Small intestine (tissue), 7 donors: ENCODE results near the gene MAFF. TPM values are rescaled to one million over a fixed set of nuclear protein-coding genes. Genes with fewer than 3 reads are reported as not detected.

Source experiments
- DNase-seq, 2 donors: peaks; one replicate each; pipeline versions ENCODE4 v3.0.0 to v3.0.0-alpha.2; 2013
- FAIRE-seq: peaks from 2 replicates; lab custom pipeline; 2012; peaks lifted over from hg19 to GRCh38; lab: Jason Lieb, UNC
- H3K27ac ChIP-seq, 3 donors: one replicate each; pipeline ENCODE4 v1.5.1; 2013; ENCODE audit warnings: low read length in 2 of 3, mild to moderate bottlenecking in 2 of 3, control low read depth in 1 of 3, inconsistent platforms in 1 of 3, low read depth in 1 of 3, moderate library complexity in 1 of 3
- H3K27me3 ChIP-seq, 3 donors: one replicate each; pipeline ENCODE4 v1.6.1; 2013; ENCODE audit warnings: low read length in 3 of 3, inconsistent platforms in 1 of 3; ENCODE audit not compliant: control insufficient read depth in 3 of 3, insufficient read depth in 3 of 3
- H3K36me3 ChIP-seq, 3 donors: one replicate each; pipeline ENCODE4 v1.6.1; 2013; ENCODE audit warnings: low read length in 3 of 3, inconsistent platforms in 1 of 3, low read depth in 1 of 3, mild to moderate bottlenecking in 1 of 3, moderate library complexity in 1 of 3; ENCODE audit not compliant: control insufficient read depth in 3 of 3, insufficient read depth in 2 of 3
- H3K4me1 ChIP-seq, 3 donors: one replicate each; pipeline ENCODE4 v1.6.1; 2013; ENCODE audit warnings: low read length in 2 of 3, inconsistent platforms in 1 of 3, low read depth in 1 of 3, mild to moderate bottlenecking in 1 of 3, moderate library complexity in 1 of 3; ENCODE audit not compliant: control insufficient read depth in 3 of 3, insufficient read depth in 2 of 3
- H3K4me3 ChIP-seq, 3 donors: one replicate each; pipeline ENCODE4 v1.5.1; 2013; ENCODE audit warnings: low read length in 3 of 3, control low read depth in 1 of 3, inconsistent platforms in 1 of 3, low read depth in 1 of 3, mild to moderate bottlenecking in 1 of 3, moderate library complexity in 1 of 3
- H3K9me3 ChIP-seq, 2 donors: one replicate each; pipeline ENCODE4 v1.6.1; 2013; ENCODE audit warnings: low read depth in 1 of 2, low read length in 1 of 2; ENCODE audit not compliant: control insufficient read depth in 2 of 2, insufficient read depth in 1 of 2
- WGBS, 3 donors: extraction: QIAGEN DNeasy Blood & Tissue Kit; methylation state at CpG; one replicate each; pipeline ENCODE4 v1.1.7; 2013; 5-methylcytosine and 5-hydroxymethylcytosine counted together
- polyA plus RNA-seq, 4 donors: library from polyadenylated mRNA; stranded (reverse) in 3 of 4; unstranded in 1 of 4; fragments of 200-250 nt in 3 of 4; fragments of 120-200 nt in 1 of 4; gene quantifications; one replicate each; pipeline versions ENCODE4 v1.2.1 to v1.2.3, GENCODE V29; 2013
- donor health status: healthy with polysubstance abuse.
- donor health status: control.
- donor health status: control.
- donor health status: Bipolar disorder and iron deficiency.
- donor health status: healthy.

The MAFF gene
- polyA plus RNA-seq, 4 donors, result 9.6 to 26.5 (median 16.0) TPM

GRCh38 chr22:38213990-38214301 is 12.2 kb downstream of the MAFF start:
- Histone ChIP-seq H3K27me3 (no peaks in the 10 kb centered on the region), H3K36me3 (peaks cover 0 to 44% (median 0%) of the 10 kb centered on the region in 3 donors), H3K4me1 (peaks cover 3 to 26% (median 12%) of the 10 kb centered on the region in 3 donors), H3K27ac (peak overlapping the region in 1 of 3 donors; percentile 26), H3K4me3 (peak overlapping the region in 1 of 3 donors; percentile 20), H3K9me3 (no peaks in the 10 kb centered on the region)
- WGBS, 3 donors, result 31 to 49% (median 40%) methylated on average over 5 to 8 of the region's 8 CpGs
- no peak for FAIRE-seq
- peak in 1 of 2 donors; percentile 68 for DNase-seq

GRCh38 chr22:38214302-38215056 is 12.7 kb downstream of the MAFF start:
- H3K27me3 ChIP-seq, result no peaks in the 10 kb centered on the region
- FAIRE-seq, result no peak
- H3K36me3 ChIP-seq, result peaks cover 0 to 43% (median 0%) of the 10 kb centered on the region in 3 donors
- peaks cover 3 to 30% (median 14%) of the 10 kb centered on the region in 3 donors for H3K4me1 ChIP-seq
- peak overlapping the region in 2 of 3 donors; percentile 20 to 27 for H3K4me3 ChIP-seq
- WGBS, 3 donors, result 13 to 27% (median 20%) methylated on average over 52 to 81 of the region's 81 CpGs
- H3K9me3 ChIP-seq, result no peaks in the 10 kb centered on the region
- peak; percentile 77 to 82 for DNase-seq
- H3K27ac ChIP-seq, result peak overlapping the region in 2 of 3 donors; percentile 26 to 48

DNA sequence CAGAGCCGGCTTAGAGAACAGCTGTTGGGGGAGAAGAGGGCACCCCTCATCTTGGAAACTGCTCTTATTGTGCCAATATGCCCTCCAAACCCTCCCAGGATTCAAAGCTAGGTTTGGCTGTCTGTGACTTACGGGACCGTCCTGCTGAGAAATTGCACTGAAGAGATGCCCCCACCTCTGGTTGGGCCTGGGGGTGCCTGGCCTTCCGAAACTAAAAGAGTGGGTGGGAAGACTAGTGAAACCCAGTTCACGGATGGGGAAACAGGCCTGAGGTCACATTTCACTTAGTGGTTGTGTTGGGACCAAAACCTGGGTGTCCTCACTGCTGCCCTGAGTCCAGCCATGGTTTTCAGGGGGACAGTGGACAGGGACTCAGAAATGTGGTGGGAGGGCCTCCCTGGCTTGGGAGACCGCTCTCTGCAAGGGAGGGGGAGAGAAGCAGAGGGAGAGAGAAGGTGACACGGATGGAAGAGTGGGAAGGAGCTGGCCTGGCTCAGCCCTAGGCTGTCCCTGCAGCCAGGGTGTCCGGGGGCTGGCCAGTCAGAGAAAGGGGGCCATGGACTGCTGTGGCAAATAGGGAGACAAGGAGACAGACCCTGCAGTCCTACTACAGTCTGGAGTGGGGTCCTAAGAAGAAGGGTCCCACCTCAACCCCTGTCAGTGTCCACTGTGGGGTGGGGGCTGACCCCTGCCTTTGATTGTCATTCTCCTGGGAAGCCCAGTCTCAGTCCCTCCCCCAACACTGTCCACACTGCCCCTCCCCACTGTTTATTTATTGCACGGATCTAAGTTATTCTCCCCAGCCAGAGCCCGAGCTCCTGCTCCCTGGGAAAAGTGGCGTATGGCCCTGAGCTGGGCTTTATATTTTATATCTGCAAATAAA is 13.6 kb downstream of the MAFF start:
- H3K27ac ChIP-seq, result no peak overlapping the region
- H3K9me3 ChIP-seq, result no peaks in the 10 kb centered on the region
- H3K27me3 ChIP-seq, result no peaks in the 10 kb centered on the region
- DNase-seq (no peak), FAIRE-seq (no peak)
- no peak overlapping the region for H3K4me3 ChIP-seq
- H3K4me1 ChIP-seq, result peaks cover 3 to 39% (median 14%) of the 10 kb centered on the region in 3 donors
- peaks cover 0 to 46% (median 0%) of the 10 kb centered on the region in 3 donors for H3K36me3 ChIP-seq
- WGBS, 3 donors, result 84 to 90% (median 85%) methylated on average over 11 of the region's 11 CpGs

DNA sequence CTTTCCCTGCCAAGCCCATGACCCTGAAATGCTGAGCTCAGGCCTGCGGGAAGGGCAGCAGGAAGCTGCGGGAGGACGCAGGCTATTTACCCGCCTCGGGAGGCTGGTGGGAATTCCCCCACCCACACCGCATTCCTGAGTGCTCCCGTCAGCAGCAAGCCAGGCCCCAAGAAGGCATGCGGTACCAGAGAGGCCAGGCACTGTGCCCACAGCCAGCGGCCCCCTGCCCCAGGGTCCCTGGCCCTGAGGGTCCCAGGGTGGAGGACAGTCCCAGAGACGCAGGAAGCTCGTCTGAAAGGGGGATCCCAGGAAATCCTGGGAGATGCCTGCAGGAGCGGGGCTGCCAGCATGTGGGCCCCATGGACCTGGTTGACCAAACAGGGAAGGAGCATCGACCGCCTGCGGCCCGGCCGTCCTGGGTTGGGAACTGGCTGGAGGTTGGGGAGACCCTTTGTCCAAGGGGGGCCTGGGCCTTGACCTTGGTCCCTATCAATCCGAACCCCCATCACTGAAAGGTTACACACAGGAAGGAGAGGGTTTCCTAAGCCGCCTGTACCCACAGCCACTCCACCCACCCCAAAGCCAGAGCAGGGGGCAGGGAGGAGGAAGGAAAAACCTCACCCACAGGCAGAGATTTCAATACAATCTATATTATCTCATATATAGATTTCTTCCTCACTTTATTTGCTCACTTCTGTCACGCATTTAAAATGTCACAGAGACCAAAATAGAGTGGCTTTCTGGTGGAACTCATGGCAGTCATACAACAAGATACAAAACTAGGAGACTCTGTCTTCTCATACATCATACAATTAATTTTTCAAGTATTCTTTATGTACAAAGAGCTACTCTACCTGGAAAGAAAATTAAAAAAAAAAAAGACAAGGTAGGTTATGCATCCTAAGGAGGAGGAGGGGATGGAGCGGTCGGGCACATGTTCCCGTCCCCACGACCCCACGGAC is 17.1 kb downstream of the MAFF start:
- FAIRE-seq (no peak), DNase-seq (peak; percentile 84 to 93)
- Histone ChIP-seq H3K4me3 (no peak overlapping the region), H3K4me1 (peaks cover 3 to 38% (median 14%) of the 10 kb centered on the region in 3 donors), H3K27me3 (no peaks in the 10 kb centered on the region), H3K9me3 (no peaks in the 10 kb centered on the region), H3K27ac (peak overlapping the region; percentile 36 to 78 (median 74)), H3K36me3 (peaks cover 0 to 69% (median 0%) of the 10 kb centered on the region in 3 donors)
- WGBS, 3 donors, result 43 to 58% (median 48%) methylated on average over 23 to 25 of the region's 25 CpGs

DNA sequence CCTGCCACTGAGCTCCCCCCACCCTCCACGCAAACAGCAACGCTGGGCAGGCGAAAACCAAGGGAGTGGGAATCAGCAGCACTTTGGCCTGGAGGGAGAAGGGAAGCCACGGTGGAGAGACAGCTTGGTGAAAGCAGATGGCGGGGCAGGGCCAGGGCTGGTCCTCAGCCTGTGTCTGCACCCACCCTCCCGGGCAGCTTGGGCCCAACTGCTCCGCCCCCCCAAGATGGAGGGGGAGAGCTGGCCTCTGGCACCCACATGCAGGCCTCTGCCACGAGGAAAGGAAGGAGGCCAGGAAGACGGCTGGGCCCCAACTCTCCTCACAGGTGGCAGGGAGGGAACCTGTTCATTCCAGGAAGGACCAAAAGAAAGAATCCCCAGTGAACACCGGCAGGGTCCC is 17.8 kb downstream of the MAFF start:
- WGBS, 3 donors, result 58 to 73% (median 68%) methylated on average over 10 of the region's 10 CpGs
- peaks cover 0 to 76% (median 2%) of the 10 kb centered on the region in 3 donors for H3K36me3 ChIP-seq
- no peaks in the 10 kb centered on the region for H3K27me3 ChIP-seq
- H3K27ac ChIP-seq, result peak overlapping the region in 2 of 3 donors; percentile 32 to 78
- DNase-seq (peak in 1 of 2 donors; percentile 50), FAIRE-seq (no peak)
- H3K4me1 ChIP-seq, result peaks cover 3 to 33% (median 9%) of the 10 kb centered on the region in 3 donors
- no peaks in the 10 kb centered on the region for H3K9me3 ChIP-seq
- H3K4me3 ChIP-seq, result no peak overlapping the region

DNA sequence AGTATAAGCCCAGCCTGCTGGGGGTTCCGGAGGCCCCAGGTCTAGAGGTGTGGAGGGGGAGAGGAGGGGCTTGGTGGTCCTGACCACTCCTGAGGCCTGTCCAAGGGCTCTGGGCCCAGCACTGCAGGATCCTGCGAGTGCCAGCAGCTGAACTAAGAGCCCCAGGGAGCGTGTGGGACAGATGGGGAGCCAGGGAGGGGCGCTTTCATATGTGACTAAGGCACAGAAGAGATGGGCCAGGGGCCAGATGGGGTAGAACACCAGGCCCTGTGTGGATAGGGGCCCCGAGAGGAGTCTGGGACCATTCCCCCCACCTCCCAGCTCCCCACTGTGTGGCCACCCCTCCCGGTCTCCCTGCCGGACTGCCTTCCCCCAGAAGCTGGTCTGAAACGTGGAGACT is 18.4 kb downstream of the MAFF start:
- FAIRE-seq (no peak), DNase-seq (no peak)
- Histone ChIP-seq H3K9me3 (no peaks in the 10 kb centered on the region), H3K36me3 (peaks cover 0 to 76% (median 7%) of the 10 kb centered on the region in 3 donors), H3K27ac (peak overlapping the region in 2 of 3 donors; percentile 32 to 78), H3K27me3 (no peaks in the 10 kb centered on the region), H3K4me3 (no peak overlapping the region), H3K4me1 (peaks cover 3 to 30% (median 9%) of the 10 kb centered on the region in 3 donors)
- 82 to 89% (median 86%) methylated on average over 7 to 8 of the region's 8 CpGs for WGBS, 3 donors

GRCh38 chr22:38220653-38221386 is 19.0 kb downstream of the MAFF start:
- Histone ChIP-seq H3K9me3 (no peaks in the 10 kb centered on the region), H3K27ac (no peak overlapping the region), H3K36me3 (peaks cover 0 to 76% (median 7%) of the 10 kb centered on the region in 3 donors), H3K4me3 (no peak overlapping the region), H3K4me1 (peaks cover 3 to 30% (median 9%) of the 10 kb centered on the region in 3 donors), H3K27me3 (no peaks in the 10 kb centered on the region)
- no peak for DNase-seq
- no peak for FAIRE-seq
- WGBS, 3 donors, result 87 to 94% (median 89%) methylated on average over 21 to 22 of the region's 22 CpGs
